ENCODE measurements around the gene REG4.

DNA sequence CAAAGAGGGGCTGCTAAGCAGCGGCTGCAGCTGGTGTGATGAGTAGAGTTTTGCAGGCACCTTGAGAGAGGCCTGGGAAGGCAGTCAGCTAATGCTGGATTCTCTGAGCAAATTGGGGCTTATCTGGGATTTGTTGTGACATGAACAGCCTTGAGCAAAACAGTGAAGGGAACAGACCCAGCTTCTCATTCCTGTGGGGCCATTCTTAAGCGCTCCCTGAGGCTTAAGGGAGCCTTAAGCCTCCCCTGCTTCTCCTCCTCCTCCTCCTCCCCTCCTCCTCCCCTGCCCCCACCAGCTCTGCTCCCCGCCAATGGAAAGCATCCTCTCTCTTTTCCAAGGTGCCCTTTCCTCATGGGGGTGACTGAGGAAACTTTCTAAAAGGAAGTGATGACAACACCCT, 63.8 kb downstream of the REG4 start:
- TF ChIP-seq EZH2 (IDR thresholded peaks at IDR 0.05; ENCODE audit: borderline replicate concordance, insufficient read depth, low read length, poor library complexity, severe bottlenecking), result no peak
- no peak for TF ChIP-seq CTCF (IDR thresholded peaks at IDR 0.05; ENCODE audit: poor library complexity, severe bottlenecking)
- no peak for TF ChIP-seq SMC3 (conservative IDR thresholded peaks at IDR 0.05; ENCODE audit: poor library complexity)
- no peak for TF ChIP-seq POLR2AphosphoS5 (IDR thresholded peaks at IDR 0.05)
- no peak for TF ChIP-seq RAD21 (conservative IDR thresholded peaks at IDR 0.05)
- no peak for TF ChIP-seq EP300 (conservative IDR thresholded peaks at IDR 0.05; ENCODE audit: poor library complexity, severe bottlenecking)
- TF ChIP-seq, protein P1, sequence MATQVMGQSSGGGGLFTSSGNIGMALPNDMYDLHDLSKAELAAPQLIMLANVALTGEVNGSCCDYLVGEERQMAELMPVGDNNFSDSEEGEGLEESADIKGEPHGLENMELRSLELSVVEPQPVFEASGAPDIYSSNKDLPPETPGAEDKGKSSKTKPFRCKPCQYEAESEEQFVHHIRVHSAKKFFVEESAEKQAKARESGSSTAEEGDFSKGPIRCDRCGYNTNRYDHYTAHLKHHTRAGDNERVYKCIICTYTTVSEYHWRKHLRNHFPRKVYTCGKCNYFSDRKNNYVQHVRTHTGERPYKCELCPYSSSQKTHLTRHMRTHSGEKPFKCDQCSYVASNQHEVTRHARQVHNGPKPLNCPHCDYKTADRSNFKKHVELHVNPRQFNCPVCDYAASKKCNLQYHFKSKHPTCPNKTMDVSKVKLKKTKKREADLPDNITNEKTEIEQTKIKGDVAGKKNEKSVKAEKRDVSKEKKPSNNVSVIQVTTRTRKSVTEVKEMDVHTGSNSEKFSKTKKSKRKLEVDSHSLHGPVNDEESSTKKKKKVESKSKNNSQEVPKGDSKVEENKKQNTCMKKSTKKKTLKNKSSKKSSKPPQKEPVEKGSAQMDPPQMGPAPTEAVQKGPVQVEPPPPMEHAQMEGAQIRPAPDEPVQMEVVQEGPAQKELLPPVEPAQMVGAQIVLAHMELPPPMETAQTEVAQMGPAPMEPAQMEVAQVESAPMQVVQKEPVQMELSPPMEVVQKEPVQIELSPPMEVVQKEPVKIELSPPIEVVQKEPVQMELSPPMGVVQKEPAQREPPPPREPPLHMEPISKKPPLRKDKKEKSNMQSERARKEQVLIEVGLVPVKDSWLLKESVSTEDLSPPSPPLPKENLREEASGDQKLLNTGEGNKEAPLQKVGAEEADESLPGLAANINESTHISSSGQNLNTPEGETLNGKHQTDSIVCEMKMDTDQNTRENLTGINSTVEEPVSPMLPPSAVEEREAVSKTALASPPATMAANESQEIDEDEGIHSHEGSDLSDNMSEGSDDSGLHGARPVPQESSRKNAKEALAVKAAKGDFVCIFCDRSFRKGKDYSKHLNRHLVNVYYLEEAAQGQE (IDR thresholded peaks at IDR 0.05; ENCODE audit: borderline replicate concordance), result no peak
- TF ChIP-seq MXI1 (conservative IDR thresholded peaks at IDR 0.05; ENCODE audit: poor library complexity, severe bottlenecking), result no peak
- TF ChIP-seq TAF1 (IDR thresholded peaks at IDR 0.05; ENCODE audit: low read depth), result no peak
